BJ (cell line): ENCODE data around the gene SLC24A4. TPM values are rescaled to one million over a fixed set of nuclear protein-coding genes. Genes with fewer than 3 reads are reported as not detected.

Experiments
- CTCF ChIA-PET: fragments of 350-600 bp; formaldehyde crosslinking; extraction: SDS; loops from one replicate; lab custom pipeline; 2021; ENCODE audit warnings: antibody characterized with exemption, inconsistent platforms; lab: Yijun Ruan, JAX
- POLR2A ChIA-PET: fragments of 300-600 bp; sonication (Branson Sonifier 250); formaldehyde crosslinking; extraction: SDS; loops from one replicate; lab custom pipeline; 2021; ENCODE audit warnings: antibody characterized with exemption; lab: Charles Lee
- DNase-seq: peaks from one replicate; pipeline ENCODE4 v3.0.0-alpha.2; 2011; ENCODE audit warnings: low read depth
- H3K27me3 ChIP-seq: 2 replicates; pipeline ENCODE4 v1.6.0; 2011; ENCODE audit warnings: low read length; ENCODE audit not compliant: control insufficient read depth, insufficient read depth
- H3K36me3 ChIP-seq: 2 replicates; pipeline ENCODE4 v1.5.1; 2011; ENCODE audit warnings: low read length; ENCODE audit not compliant: control insufficient read depth, insufficient read depth
- H3K4me3 ChIP-seq: 2 replicates; pipeline ENCODE4 v1.5.1; 2011; ENCODE audit warnings: low read depth, mild to moderate bottlenecking, control low read depth, low read length
- CTCF ChIP-seq: IDR thresholded peaks from 2 replicates; pipeline ENCODE4 v1.5.1; 2011; ENCODE audit warnings: low read depth, mild to moderate bottlenecking, control low read depth, inconsistent platforms, low read length, moderate library complexity; ENCODE audit not compliant: insufficient read depth
- polyA plus RNA-seq: library from polyadenylated mRNA; depleted of rRNA; stranded (reverse); fragments of >200 nt; gene quantifications from 2 replicates; pipeline ENCODE4 v1.2.3, GENCODE V29; 2011

SLC24A4 gene
- polyA plus RNA-seq, 1 experiment: not detected

- ChIA-PET CTCF (no interaction called here), POLR2A (interaction anchor here (0.6 kb wide), 1 partner anchor 1632 kb away, joined by 4 read pairs; no protein-coding TSS in a partner anchor)
- H3K36me3 ChIP-seq: no peaks in the 10 kb centered on the region
- H3K4me3 ChIP-seq: no peak overlapping the region
- no peak for TF ChIP-seq CTCF
- peaks cover 7% of the 10 kb centered on the region for H3K27me3 ChIP-seq
- no peak for DNase-seq
These were observed 89.0 kb downstream of the SLC24A4 start for GRCh38 chr14:92411941-92412340.

- TF ChIP-seq CTCF: no peak
These were observed 89.9 kb downstream of the SLC24A4 start for GRCh38 chr14:92412912-92413311.

GRCh38 chr14:92413379-92413778, 90.4 kb downstream of the SLC24A4 start:
- CTCF ChIA-PET: no interaction called here
- Histone ChIP-seq H3K4me3 (no peak overlapping the region), H3K27me3 (peaks cover 9% of the 10 kb centered on the region), H3K36me3 (no peaks in the 10 kb centered on the region)
- DNase-seq: no peak
- POLR2A ChIA-PET: no interaction called here
- TF ChIP-seq CTCF: no peak

More at GRCh38 chr14:92412912-92413311, 89.9 kb downstream of the SLC24A4 start:
- ChIA-PET CTCF (no interaction called here), POLR2A (no interaction called here)
- no peak for DNase-seq
- Histone ChIP-seq H3K36me3 (no peaks in the 10 kb centered on the region), H3K4me3 (no peak overlapping the region), H3K27me3 (peaks cover 9% of the 10 kb centered on the region)

GRCh38 chr14:92414690-92415445, 91.9 kb downstream of the SLC24A4 start:
- POLR2A ChIA-PET: no interaction called here

GRCh38 chr14:92415969-92416368, 93.0 kb downstream of the SLC24A4 start:
- TF ChIP-seq CTCF: no peak
- POLR2A ChIA-PET: no interaction called here
- H3K36me3 ChIP-seq: no peaks in the 10 kb centered on the region
- peaks cover 16% of the 10 kb centered on the region for H3K27me3 ChIP-seq
- DNase-seq: no peak
- no peak overlapping the region for H3K4me3 ChIP-seq
- CTCF ChIA-PET: no interaction called here

More at GRCh38 chr14:92414690-92415445, 91.9 kb downstream of the SLC24A4 start:
- TF ChIP-seq CTCF: no peak
- CTCF ChIA-PET: interaction anchor here (0.7 kb wide), 1 partner anchor 75 kb away, joined by 3 read pairs; no protein-coding TSS in a partner anchor
- Histone ChIP-seq H3K36me3 (no peaks in the 10 kb centered on the region), H3K27me3 (peaks cover 14% of the 10 kb centered on the region), H3K4me3 (no peak overlapping the region)
- no peak for DNase-seq
